ENCODE results near the gene TMC5. TPM values are rescaled to one million over a fixed set of nuclear protein-coding genes. Genes with fewer than 3 reads are reported as not detected.

Gene TMC5, protein sequence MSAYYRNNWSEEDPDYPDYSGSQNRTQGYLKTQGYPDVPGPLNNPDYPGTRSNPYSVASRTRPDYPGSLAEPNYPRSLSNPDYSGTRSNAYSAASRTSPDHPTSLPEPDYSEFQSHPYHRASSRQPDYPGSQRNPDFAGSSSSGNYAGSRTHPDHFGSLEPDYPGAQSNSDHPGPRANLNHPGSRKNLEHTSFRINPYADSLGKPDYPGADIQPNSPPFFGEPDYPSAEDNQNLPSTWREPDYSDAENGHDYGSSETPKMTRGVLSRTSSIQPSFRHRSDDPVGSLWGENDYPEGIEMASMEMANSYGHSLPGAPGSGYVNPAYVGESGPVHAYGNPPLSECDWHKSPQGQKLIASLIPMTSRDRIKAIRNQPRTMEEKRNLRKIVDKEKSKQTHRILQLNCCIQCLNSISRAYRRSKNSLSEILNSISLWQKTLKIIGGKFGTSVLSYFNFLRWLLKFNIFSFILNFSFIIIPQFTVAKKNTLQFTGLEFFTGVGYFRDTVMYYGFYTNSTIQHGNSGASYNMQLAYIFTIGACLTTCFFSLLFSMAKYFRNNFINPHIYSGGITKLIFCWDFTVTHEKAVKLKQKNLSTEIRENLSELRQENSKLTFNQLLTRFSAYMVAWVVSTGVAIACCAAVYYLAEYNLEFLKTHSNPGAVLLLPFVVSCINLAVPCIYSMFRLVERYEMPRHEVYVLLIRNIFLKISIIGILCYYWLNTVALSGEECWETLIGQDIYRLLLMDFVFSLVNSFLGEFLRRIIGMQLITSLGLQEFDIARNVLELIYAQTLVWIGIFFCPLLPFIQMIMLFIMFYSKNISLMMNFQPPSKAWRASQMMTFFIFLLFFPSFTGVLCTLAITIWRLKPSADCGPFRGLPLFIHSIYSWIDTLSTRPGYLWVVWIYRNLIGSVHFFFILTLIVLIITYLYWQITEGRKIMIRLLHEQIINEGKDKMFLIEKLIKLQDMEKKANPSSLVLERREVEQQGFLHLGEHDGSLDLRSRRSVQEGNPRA
- total RNA-seq (2022; extraction: Qiagen RNA extraction) = 4.5 to 6.1 TPM (median 5.4 TPM) in 5 replicates

DNA sequence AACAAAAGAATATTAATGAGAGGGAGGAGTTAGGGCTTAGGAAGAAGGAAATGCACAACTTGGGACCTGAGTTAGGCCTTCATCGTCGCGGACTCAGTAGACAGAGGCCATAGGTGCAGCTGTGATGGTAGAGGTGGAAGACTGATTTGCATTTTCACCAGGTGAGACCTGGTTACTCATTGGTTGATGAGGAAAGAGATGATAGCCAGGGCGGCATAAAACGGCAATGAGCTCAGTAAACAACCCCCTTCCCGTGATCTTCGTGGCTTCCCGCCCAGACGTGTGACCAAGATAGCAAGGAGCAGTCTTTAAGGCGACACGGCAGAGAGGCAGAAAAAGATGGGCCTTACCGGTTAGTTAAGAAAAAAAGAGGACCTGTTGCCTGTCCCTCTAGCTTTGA lies at the start of gene TMC5:
Gene TMC5 (plus strand): TSS at position 244 of the 400 bp plus-strand sequence. CDS start 22,156 bp downstream, outside the sequence.

GRCh38 chr16:19521471-19522396 lies 104.1 kb downstream of the TMC5 start, which contains the start of gene GDE1:
GDE1 (minus strand) TSS chr16:19522098; CDS start chr16:19521964, 134 bp downstream.

GRCh38 chr16:19523559-19524355 lies 106.1 kb downstream of the TMC5 start, which contains the start of gene CCP110:
CCP110 (plus strand) TSS chr16:19523942; CDS start chr16:19527882, 3,940 bp downstream.

Other genes with a start within 250 kb of the TMC5 start
- 9.9 to 12.4 TPM (median 11.5 TPM) in 5 replicates for gene SYT17, start 249.6 kb upstream of the TMC5 start, total RNA-seq (2022; extraction: Qiagen RNA extraction)
- 0.08 to 0.15 TPM (median 0.11 TPM) in 4 of 5 replicates, not detected in the other for gene CLEC19A, start 132.2 kb upstream of the TMC5 start, total RNA-seq (2022; extraction: Qiagen RNA extraction)
- 65.4 to 73.0 TPM (median 67.5 TPM) in 5 replicates for gene GDE1, start 104.2 kb downstream of the TMC5 start, total RNA-seq (2022; extraction: Qiagen RNA extraction)
- 6.8 to 10.2 TPM (median 8.3 TPM) in 5 replicates for gene CCP110, start 106.1 kb downstream of the TMC5 start, total RNA-seq (2022; extraction: Qiagen RNA extraction)
- 27.5 to 37.6 TPM (median 34.5 TPM) in 5 replicates for gene VPS35L, start 137.8 kb downstream of the TMC5 start, total RNA-seq (2022; extraction: Qiagen RNA extraction)

Measured in A549 treated with dexamethasone at 1 μM for 4 hours (cell line).